K562 (cell line): ENCODE results near the gene BCL2L15. TPM values are rescaled to one million over a fixed set of nuclear protein-coding genes. Genes with fewer than 3 reads are reported as not detected.

Experiments used
- ELF4 ChIP-seq: fragments of 450-650 bp; formaldehyde crosslinking; IDR thresholded peaks from 2 replicates; pipeline ENCODE4 v1.4.0; 2022; ENCODE audit warnings: missing genetic modification characterization
- GATA2 ChIP-seq: sonication (generic); formaldehyde crosslinking; IDR thresholded peaks from 2 replicates; pipeline ENCODE4 v1.4.0; 2020; ENCODE audit warnings: mild to moderate bottlenecking, missing genetic modification reagents
- GATAD2B ChIP-seq: fragments of 450-650 bp; IDR thresholded peaks from 2 replicates; pipeline ENCODE4 v1.6.1; 2017; ENCODE audit warnings: mild to moderate bottlenecking, borderline replicate concordance
- KLF16 ChIP-seq: IDR thresholded peaks from 2 replicates; pipeline ENCODE4 v1.6.1; 2016; ENCODE audit warnings: antibody characterized with exemption
- LCOR ChIP-seq: sonication (generic); formaldehyde crosslinking; IDR thresholded peaks from 2 replicates; pipeline ENCODE4 v1.8.0; 2022; ENCODE audit warnings: mild to moderate bottlenecking, missing genetic modification reagents
- MAZ ChIP-seq, 2 experiments: fragments of 450-650 bp in 1 of 2; sonication (generic) in 1 of 2; formaldehyde crosslinking; IDR thresholded peaks in 1 of 2; conservative IDR thresholded peaks in 1 of 2; 2 replicates each; pipeline versions ENCODE4 v1.4.0 to v1.5.0; 2020; ENCODE audit warnings: mild to moderate bottlenecking in 1 of 2, missing genetic modification reagents in 1 of 2
- MCM5 ChIP-seq: fragments of 450-650 bp; IDR thresholded peaks from 2 replicates; pipeline ENCODE4 v1.6.1; 2016; ENCODE audit warnings: low read depth
- PHTF2 ChIP-seq: fragments of 250-450 bp; sonication (Bioruptor Pico); IDR thresholded peaks from 2 replicates; pipeline ENCODE4 v1.5.0; 2021; ENCODE audit warnings: mild to moderate bottlenecking
- PURB ChIP-seq: sonication (generic); formaldehyde crosslinking; IDR thresholded peaks from 2 replicates; pipeline ENCODE4 v1.9.0; 2021; ENCODE audit warnings: low read depth, mild to moderate bottlenecking, missing genetic modification reagents
- RAD21 ChIP-seq, 2 experiments: fragments of 250-450 bp in 1 of 2; fragments of 450-650 bp in 1 of 2; sonication (Bioruptor Pico) in 1 of 2; formaldehyde crosslinking in 1 of 2; IDR thresholded peaks in 1 of 2; conservative IDR thresholded peaks in 1 of 2; 2 replicates each; pipeline versions ENCODE4 v1.4.0 to v1.8.0; 2020 to 2022; ENCODE audit warnings: mild to moderate bottlenecking in 2 of 2, moderate library complexity in 1 of 2
- SMARCC2 ChIP-seq: fragments of 450-650 bp; IDR thresholded peaks from 2 replicates; pipeline ENCODE4 v1.6.1; 2017; ENCODE audit warnings: antibody characterized with exemption, moderate library complexity, mild to moderate bottlenecking, low read depth
- SMC3 ChIP-seq: conservative IDR thresholded peaks from 2 replicates; pipeline ENCODE4 v1.6.1; 2011; ENCODE audit warnings: low read depth, low read length, improper control_type of control experiment; ENCODE audit not compliant: insufficient read depth
- SPI1 ChIP-seq: IDR thresholded peaks from 2 replicates; pipeline ENCODE4 v1.6.1; 2011; ENCODE audit warnings: low read depth, low read length, control low read depth, borderline replicate concordance
- SRSF9 ChIP-seq: fragments of 200-400 bp; formaldehyde crosslinking; IDR thresholded peaks from 2 replicates; pipeline ENCODE4 v1.6.1; 2017; ENCODE audit warnings: low read depth, low read length, borderline replicate concordance
- TRIM28 ChIP-seq: fragments of 450-650 bp; IDR thresholded peaks from 2 replicates; pipeline ENCODE4 v1.6.1; 2017
- polyA plus RNA-seq, 8 experiments: library from polyadenylated mRNA; depleted of rRNA in 4 of 8; stranded (reverse) in 5 of 8; unstranded in 3 of 8; fragments of >200 nt; fragmentation: Nextera tagmentation in 2 of 8; fragmentation: Illumina TruSeq in 1 of 8; extraction: Ambion mirVana in 2 of 8; extraction: Trizol in 1 of 8; gene quantifications; 2 replicates each; pipeline versions ENCODE4 v1.2.1 to v1.2.3, GENCODE V29; 2011 to 2014; ENCODE audit warnings: inconsistent platforms in 1 of 8, missing spikeins in 1 of 8
- total RNA-seq, 7 experiments: library from RNA; depleted of rRNA in 6 of 7; stranded (reverse); fragments of >200 nt in 6 of 7; fragmentation: Illumina TruSeq in 2 of 7; extraction: Trizol in 2 of 7; gene quantifications; 2 replicates each; pipeline versions ENCODE4 v1.2.1 to v1.2.3, GENCODE V29; 2011 to 2021; ENCODE audit warnings: low replicate concordance in 1 of 7
- TF ChIP-seq, protein P1 (sequence below): fragments of 450-650 bp; IDR thresholded peaks from 2 replicates; pipeline ENCODE4 v1.6.1; 2016; ENCODE audit warnings: low read depth
- TF ChIP-seq, protein P2 (sequence below): sonication (generic); formaldehyde crosslinking; IDR thresholded peaks from 2 replicates; pipeline ENCODE4 v1.8.0; 2022; ENCODE audit warnings: missing genetic modification reagents, mild to moderate bottlenecking, borderline replicate concordance

BCL2L15 gene
- total and polyA plus RNA-seq, 9 of the 15 experiments (the other 6 are each of a cell fraction or from before 2014, with no cell fraction given), result 0.06 to 0.42 (median 0.28) TPM; not detected in 1

DNA sequence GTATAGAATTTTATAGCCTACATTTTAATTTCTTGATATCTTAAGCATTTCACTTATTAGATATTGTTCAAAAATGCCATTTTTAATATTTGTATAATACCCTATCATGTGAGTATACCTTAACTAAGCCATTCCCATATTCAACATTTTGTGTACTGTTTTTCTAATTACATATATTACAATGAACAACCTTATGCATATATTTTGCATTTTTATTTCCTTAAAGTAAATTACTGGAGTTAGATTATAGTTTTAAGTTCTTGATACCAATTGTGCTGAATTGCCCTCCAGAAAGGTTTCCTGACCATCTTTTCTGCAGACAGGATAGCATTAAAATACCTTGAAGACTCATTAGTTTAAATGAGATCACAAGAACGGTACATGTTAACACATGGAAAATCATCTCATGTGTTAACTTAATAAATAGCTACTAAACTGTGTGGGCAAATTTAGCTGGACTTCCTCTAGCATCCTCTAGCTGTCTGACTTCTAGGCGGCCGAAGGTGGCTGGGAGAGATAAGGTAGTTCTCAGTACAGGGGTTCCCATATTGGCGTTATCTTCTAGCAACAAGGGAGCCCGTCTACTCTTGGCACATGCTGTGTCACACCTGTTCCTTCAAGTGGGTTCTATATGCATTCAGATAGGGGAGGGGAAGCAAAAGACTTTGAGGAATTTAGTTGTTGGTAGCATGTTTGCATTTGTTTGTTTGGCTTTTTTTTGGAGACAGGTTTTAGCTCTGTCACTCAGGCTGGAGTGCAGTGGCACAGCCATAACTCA lies 26.7 kb upstream of the BCL2L15 start (continued):
- TF ChIP-seq, protein P1, sequence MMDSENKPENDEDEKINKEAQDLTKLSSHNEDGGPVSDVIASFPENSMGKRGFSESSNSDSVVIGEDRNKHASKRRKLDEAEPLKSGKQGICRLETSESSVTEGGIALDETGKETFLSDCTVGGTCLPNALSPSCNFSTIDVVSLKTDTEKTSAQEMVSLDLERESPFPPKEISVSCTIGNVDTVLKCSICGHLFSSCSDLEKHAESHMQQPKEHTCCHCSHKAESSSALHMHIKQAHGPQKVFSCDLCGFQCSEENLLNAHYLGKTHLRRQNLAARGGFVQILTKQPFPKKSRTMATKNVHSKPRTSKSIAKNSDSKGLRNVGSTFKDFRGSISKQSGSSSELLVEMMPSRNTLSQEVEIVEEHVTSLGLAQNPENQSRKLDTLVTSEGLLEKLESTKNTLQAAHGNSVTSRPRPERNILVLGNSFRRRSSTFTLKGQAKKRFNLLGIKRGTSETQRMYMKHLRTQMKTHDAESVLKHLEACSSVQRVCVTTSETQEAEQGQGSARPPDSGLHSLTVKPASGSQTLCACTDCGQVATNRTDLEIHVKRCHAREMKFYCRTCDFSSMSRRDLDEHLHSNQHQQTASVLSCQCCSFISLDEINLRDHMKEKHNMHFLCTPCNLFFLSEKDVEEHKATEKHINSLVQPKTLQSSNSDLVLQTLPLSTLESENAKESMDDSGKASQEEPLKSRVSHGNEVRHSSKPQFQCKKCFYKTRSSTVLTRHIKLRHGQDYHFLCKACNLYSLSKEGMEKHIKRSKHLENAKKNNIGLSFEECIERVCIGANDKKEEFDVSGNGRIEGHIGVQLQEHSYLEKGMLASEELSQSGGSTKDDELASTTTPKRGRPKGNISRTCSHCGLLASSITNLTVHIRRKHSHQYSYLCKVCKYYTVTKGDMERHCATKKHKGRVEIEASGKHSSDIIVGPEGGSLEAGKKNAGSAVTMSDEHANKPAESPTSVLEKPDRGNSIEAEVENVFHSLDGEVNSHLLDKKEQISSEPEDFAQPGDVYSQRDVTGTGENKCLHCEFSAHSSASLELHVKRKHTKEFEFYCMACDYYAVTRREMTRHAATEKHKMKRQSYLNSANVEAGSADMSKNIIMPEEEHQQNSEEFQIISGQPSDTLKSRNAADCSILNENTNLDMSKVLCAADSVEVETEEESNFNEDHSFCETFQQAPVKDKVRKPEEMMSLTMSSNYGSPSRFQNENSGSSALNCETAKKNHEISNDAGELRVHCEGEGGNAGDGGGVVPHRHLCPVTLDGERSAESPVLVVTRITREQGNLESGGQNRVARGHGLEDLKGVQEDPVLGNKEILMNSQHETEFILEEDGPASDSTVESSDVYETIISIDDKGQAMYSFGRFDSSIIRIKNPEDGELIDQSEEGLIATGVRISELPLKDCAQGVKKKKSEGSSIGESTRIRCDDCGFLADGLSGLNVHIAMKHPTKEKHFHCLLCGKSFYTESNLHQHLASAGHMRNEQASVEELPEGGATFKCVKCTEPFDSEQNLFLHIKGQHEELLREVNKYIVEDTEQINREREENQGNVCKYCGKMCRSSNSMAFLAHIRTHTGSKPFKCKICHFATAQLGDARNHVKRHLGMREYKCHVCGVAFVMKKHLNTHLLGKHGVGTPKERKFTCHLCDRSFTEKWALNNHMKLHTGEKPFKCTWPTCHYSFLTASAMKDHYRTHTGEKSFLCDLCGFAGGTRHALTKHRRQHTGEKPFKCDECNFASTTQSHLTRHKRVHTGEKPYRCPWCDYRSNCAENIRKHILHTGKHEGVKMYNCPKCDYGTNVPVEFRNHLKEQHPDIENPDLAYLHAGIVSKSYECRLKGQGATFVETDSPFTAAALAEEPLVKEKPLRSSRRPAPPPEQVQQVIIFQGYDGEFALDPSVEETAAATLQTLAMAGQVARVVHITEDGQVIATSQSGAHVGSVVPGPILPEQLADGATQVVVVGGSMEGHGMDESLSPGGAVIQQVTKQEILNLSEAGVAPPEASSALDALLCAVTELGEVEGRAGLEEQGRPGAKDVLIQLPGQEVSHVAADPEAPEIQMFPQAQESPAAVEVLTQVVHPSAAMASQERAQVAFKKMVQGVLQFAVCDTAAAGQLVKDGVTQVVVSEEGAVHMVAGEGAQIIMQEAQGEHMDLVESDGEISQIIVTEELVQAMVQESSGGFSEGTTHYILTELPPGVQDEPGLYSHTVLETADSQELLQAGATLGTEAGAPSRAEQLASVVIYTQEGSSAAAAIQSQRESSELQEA, result no peak
- TF ChIP-seq GATA2 (CRISPR knock-in tag), result peak; percentile 99
- no peak for TF ChIP-seq SRSF9
- no peak for TF ChIP-seq PURB (CRISPR knock-in tag)
- peak; percentile 82; the same call in 1 of the 2 replicates for TF ChIP-seq LCOR
- 0 out of 2 replicates have a peak, but pooled peaks have one; percentile 22 for TF ChIP-seq SMC3
- no peak for TF ChIP-seq PHTF2 (CRISPR knock-in tag)
- peak; percentile 90 for TF ChIP-seq TRIM28
- peak; percentile 98 for TF ChIP-seq GATAD2B
- peak in 1 of 2 experiments; percentile 34; a peak in 2 of 4 replicates for TF ChIP-seq RAD21 (CRISPR knock-in tag; conservative IDR thresholded peaks at IDR 0.05 in 1 of 2, IDR thresholded peaks at IDR 0.05 in 1 of 2)
- peak; percentile 99 for TF ChIP-seq KLF16
- no peak for TF ChIP-seq MCM5
- TF ChIP-seq, protein P2, sequence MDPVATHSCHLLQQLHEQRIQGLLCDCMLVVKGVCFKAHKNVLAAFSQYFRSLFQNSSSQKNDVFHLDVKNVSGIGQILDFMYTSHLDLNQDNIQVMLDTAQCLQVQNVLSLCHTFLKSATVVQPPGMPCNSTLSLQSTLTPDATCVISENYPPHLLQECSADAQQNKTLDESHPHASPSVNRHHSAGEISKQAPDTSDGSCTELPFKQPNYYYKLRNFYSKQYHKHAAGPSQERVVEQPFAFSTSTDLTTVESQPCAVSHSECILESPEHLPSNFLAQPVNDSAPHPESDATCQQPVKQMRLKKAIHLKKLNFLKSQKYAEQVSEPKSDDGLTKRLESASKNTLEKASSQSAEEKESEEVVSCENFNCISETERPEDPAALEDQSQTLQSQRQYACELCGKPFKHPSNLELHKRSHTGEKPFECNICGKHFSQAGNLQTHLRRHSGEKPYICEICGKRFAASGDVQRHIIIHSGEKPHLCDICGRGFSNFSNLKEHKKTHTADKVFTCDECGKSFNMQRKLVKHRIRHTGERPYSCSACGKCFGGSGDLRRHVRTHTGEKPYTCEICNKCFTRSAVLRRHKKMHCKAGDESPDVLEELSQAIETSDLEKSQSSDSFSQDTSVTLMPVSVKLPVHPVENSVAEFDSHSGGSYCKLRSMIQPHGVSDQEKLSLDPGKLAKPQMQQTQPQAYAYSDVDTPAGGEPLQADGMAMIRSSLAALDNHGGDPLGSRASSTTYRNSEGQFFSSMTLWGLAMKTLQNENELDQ (CRISPR knock-in tag), result no peak
- peak; percentile 93 for TF ChIP-seq SPI1
- peak; percentile 99 for TF ChIP-seq SMARCC2
- peak in 1 of 2 experiments; percentile 63; a peak in 2 of 4 replicates for TF ChIP-seq MAZ (CRISPR knock-in tag; conservative IDR thresholded peaks at IDR 0.05 in 1 of 2, IDR thresholded peaks at IDR 0.05 in 1 of 2)
- TF ChIP-seq ELF4 (CRISPR knock-in tag), result peak; percentile 82; the same call in 1 of the 2 replicates
